SIG-M5 treated with dmso at 0.1 percent for 504 hours (cell line): ENCODE data around the gene VSTM4.

Experiments used
- DNase-seq: peaks from one replicate; lab custom pipeline; 2025; ENCODE audit not compliant: unreplicated experiment; lab: John Stamatoyannopoulos, UW

The VSTM4 gene

DNA sequence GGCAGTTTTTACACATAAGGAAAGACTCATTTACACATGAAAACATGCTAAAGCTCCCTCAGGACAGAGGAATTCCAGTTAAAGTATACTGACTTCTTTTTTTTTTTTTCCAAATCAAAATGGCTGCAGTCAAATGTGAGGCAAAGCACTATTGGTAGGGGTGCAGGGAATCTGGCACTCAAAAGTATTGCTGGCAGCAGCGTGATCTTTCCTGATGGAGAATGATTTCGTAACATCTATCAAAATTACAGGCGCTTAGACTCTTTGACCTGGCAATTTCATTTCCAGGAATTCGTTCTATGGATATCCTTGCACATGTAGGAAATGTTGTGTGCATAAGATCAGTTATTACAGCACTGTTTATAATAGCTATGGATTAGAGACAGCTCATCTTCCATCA lies 65.7 kb downstream of the VSTM4 start:
- DNase-seq = no peak

DNA sequence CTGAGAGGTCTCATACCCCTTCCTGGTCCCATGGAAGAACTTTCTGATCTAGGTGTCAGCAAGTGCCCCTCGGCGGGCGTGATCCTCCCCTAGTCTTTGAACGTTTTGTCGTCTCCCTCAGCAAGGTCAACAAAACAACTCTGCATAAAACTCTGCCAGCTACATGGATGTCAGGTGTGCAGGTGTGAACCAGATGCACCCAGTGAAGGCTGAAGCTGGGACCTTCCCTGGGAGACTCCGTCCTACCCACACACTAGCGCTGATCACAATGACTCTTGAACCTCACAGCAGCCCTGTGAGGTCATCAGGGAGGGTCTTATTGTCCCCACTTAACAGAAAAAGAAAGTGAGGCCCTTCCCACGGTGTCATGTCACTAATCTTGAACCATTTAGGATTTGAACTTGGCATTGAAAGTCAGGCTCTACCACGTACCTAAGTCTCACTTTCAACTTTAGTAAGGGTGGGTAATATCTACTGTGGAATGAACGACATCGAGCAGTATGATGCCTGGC lies 68.1 kb downstream of the VSTM4 start:
- no peak for DNase-seq

GRCh38 chr10:49044293-49045193 lies 70.8 kb downstream of the VSTM4 start:
- DNase-seq = no peak

DNA sequence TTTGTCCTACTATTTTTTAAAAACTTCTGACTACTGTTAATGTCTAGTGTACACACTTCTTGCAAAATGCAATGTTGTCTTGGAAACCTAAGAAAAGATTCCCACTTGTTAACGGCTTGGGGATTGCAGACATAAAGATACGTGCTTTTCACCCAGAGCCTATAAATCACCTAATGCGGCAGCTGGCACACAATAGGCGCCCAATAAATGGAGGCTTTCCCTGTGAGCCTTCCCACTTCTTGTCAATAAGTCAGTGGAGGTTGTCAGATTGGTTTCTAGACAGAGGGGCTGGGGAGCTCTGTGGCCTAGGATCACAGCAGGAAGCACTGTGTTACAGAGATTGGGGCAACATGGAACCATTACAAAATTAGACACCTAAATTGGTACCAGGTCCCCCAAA lies 74.7 kb downstream of the VSTM4 start:
- no peak for DNase-seq

DNA sequence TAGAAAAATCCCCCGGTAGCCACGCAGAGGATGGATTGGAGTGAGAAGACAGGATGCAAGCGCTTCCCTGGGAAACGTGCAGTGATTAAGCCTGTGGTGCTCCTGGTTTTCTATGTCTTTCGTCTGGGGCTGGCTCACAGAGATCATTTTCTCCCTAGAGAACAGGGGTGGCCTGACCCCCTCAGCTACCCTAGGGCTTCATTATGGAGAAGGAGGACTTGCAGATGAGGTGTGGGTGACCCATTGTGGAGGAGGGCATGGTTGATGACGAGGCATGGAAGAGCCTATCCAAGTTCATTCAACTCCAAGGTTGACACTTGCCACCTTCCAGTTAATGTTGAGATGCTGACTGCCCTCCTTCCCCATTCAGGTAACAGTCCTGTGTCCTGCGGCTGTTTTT lies 75.9 kb downstream of the VSTM4 start:
- no peak for DNase-seq

GRCh38 chr10:49038711-49039110 lies 76.6 kb downstream of the VSTM4 start:
- no peak for DNase-seq

DNA sequence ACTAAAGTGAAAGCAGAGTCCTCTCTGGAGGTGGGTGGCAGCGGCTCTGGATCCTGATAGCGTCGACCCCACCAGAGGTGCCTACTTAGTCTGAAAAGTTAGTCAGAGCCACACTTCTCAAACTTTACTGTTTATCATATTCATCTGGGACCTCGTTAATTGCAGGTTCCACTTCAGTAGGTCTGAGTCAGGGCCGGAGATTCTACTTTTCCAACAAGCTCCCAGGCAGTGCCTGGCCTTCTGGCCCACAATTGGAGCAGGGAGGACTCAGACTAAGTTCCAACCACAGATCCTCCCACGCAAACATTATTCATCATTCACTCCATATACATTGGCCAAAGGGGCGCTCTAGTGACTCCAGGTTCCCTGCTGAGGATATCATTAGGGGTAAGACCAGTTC lies 78.1 kb downstream of the VSTM4 start:
- no peak for DNase-seq

DNA sequence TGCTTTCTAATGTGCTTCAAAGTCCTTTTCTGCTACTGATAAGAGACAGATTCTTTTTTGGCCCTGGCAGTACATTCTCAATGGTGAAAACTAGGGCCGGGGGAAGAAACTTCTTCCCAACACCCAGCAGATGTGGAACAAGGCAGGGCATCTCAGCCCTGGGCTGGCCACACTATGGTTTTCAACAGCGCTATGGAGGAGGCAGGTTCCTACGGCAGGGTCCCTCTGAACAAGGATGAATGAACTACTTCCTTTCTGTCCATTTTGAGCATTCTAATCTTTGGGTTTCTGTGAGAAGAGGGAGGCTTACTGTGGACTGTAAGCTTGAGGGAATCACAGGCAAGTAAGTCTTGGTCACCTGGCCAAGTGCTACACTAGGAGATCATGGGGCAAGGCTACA lies 78.7 kb downstream of the VSTM4 start:
- no peak for DNase-seq

DNA sequence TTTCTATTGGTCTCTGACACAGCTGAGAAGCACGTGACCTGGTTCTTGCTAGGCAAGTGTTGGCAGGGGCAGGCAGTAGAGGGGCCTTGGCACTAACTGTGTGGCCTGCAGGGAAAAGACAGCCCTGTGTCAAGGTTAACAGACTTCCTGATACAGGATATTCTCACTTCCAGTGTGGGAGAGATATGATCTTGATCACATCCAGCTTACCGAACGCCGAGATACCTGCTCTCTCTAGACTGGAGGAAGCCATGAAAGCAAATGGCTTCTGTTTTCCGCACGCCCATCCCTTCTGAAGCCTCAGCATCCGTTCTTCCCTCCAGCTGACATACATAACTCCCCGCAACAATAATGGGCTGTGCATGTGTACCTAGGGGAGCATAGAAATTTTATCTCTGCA lies 79.4 kb downstream of the VSTM4 start:
- no peak for DNase-seq

DNA sequence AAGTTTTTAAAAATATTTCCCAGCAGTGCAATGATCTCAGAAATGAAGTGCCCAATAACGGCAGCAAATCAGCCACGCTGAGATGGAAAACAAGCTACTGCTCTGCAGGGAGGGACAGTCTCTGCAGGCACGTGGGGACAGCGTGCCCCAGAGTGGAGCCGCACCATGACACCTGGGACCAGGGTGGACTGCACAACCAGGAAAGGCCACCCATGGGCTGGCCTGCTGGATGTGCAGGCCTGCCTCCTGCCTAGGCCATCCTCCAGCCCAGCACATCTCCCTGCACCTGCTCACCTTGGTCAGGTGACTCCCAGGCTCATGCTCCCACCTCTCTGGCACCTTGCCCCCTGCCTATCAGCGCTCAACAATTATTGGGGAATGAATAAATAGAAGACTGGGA lies 80.4 kb downstream of the VSTM4 start:
- no peak for DNase-seq

- no peak for DNase-seq
Observed at GRCh38 chr10:49033939-49034338, 81.4 kb downstream of the VSTM4 start.

- no peak for DNase-seq
Observed at GRCh38 chr10:49029666-49030065, 85.7 kb downstream of the VSTM4 start.

- DNase-seq = no peak
Observed at GRCh38 chr10:49028639-49029038, 86.7 kb downstream of the VSTM4 start.

DNA sequence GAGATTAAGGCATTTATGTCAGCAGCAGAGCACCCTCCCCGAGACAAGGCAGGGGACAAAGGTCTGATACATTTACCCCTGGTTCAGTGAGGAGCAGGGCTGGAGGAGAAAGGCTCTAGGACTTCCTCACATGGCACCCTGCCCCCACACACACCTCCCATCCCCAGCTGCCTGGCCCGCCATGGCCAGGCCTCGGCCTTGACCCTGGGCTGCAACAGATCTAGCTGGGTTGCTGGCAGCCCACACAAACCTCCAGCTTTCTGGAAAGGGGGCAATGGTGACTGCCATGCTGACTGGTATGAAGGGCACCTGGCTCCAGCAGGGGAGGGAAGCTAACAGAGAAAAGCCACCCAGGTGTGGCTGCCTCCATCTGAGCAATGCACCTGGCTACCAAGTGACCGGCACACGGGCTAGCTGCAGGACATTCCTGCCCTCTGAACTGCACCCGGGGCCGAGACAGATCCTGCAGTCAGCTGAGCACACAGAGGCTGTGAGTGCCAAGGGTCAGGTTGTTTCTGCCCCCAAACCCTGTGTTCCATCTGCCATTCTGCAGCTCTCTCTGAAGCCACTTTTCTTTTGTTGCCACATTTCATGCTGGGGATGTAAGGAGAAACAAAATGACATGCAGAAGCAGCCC lies 89.9 kb downstream of the VSTM4 start:
- no peak for DNase-seq

- DNase-seq = no peak
Observed at GRCh38 chr10:49024484-49024883, 90.8 kb downstream of the VSTM4 start.

- no peak for DNase-seq
Observed at GRCh38 chr10:49023752-49024151, 91.6 kb downstream of the VSTM4 start.

GRCh38 chr10:49023071-49023470 lies 92.3 kb downstream of the VSTM4 start:
- DNase-seq = no peak

DNA sequence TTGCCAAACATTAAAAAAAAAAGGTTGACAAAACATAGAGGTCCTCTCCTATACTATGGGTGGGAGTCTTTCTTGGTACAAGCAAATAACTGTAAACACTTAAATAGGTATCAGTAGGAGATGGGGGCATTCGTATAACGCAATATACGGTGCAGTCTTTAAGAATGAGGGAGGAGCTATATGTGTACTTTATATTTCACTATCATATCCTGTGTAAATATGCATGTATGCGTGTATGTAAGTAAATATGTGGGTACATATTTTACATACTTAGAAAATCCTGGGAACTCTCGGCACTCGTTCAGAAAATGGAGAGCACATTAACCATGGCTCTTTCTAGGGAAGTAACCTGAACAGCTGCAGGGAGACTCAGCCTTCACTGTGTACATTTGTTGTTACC lies 93.6 kb downstream of the VSTM4 start:
- DNase-seq = no peak

DNA sequence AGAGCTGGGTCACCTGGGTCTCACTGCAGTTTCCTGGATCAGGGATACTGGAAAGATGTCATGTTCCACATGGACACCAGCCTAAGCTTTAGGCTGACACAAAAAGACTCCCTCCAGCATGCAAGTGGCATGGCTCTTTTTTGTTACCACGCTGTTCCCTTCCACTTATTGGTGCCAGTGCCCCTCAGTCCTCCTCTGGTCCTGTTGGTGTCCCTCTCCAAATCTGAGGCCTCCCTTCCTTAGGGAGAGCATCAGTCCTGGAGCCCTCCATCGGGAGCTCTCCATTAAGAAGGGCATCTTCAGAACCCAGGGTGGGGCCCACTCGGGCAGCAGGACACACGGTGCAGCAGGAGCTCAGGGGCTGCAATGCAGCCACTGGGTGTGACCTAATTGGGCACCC lies 99.6 kb downstream of the VSTM4 start:
- DNase-seq = no peak

GRCh38 chr10:49012603-49013002 lies 102.7 kb downstream of the VSTM4 start:
- no peak for DNase-seq

DNA sequence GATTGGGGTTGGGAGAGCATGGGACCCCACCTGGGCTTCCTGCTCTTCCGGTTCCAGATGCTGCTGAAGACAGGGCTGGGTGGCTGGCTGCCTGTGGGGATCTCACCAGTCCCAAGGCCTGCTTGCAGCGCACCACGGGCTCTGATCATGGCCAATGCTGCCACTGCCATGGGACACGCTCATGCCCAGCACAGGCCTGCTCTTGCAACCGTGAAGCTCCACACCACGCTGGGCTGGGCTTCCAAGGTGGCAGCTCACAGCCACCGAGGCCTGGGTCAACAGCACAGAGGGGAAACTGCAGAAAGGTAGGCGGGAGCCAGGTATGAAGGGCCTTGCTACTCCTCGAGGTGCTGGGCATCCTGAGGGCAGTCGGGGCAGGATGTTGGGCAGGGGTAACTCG lies 103.6 kb downstream of the VSTM4 start:
- DNase-seq = no peak

- no peak for DNase-seq
Observed at GRCh38 chr10:49010865-49011264, 104.5 kb downstream of the VSTM4 start.
